ENCODE results near the gene CLEC3B. TPM values are rescaled to one million over a fixed set of nuclear protein-coding genes. Genes with fewer than 3 reads are reported as not detected.
"Not testable (repeated sequence)": the region's sequence is repeated elsewhere in the genome, so short reads cannot be mapped to it uniquely, and the experiment has no call there.

CLEC3B gene
- polyA plus RNA-seq, 2 of the 4 experiments (the other 2 are of a cell fraction), result not detected

GRCh38 chr3:45049807-45050206 lies 23.7 kb downstream of the CLEC3B start (continued):
- no peak for TF ChIP-seq ATOH8 (CRISPR knock-in tag; IDR thresholded peaks at IDR 0.05; ENCODE audit: low read depth)

GRCh38 chr3:45051685-45052084 lies 25.6 kb downstream of the CLEC3B start:
- TF ChIP-seq TP53 (CRISPR knock-in tag; IDR thresholded peaks at IDR 0.05), result no peak
- TF ChIP-seq NPAS2 (CRISPR knock-in tag; IDR thresholded peaks at IDR 0.05; ENCODE audit: borderline replicate concordance), result no peak
- TF ChIP-seq JUN (IDR thresholded peaks at IDR 0.05), result no peak
- TF ChIP-seq RNF2 (IDR thresholded peaks at IDR 0.05; ENCODE audit: borderline replicate concordance, low read depth), result no peak
- TF ChIP-seq ZC3H11A (IDR thresholded peaks at IDR 0.05), result no peak
- TF ChIP-seq HEYL (CRISPR knock-in tag; IDR thresholded peaks at IDR 0.05), result no peak
- no peak for TF ChIP-seq FOSL2 (IDR thresholded peaks at IDR 0.05)
- no peak for TF ChIP-seq FOSL2 (CRISPR knock-in tag; IDR thresholded peaks at IDR 0.05)
- TF ChIP-seq SREBF2 (IDR thresholded peaks at IDR 0.05), result no peak
- no peak for TF ChIP-seq RARB (CRISPR knock-in tag; IDR thresholded peaks at IDR 0.05)
- TF ChIP-seq MAFK (IDR thresholded peaks at IDR 0.05; ENCODE audit: partially characterized antibody), result no peak
- no peak for TF ChIP-seq FOXS1 (CRISPR knock-in tag; IDR thresholded peaks at IDR 0.05)
- TF ChIP-seq PBX3 (IDR thresholded peaks at IDR 0.05), result no peak
- TF ChIP-seq JUNB (IDR thresholded peaks at IDR 0.05), result no peak
- no peak for TF ChIP-seq HOXB5 (CRISPR knock-in tag; IDR thresholded peaks at IDR 0.05)
- no peak for TF ChIP-seq REST (IDR thresholded peaks at IDR 0.05)
- no peak for TF ChIP-seq TFCP2L1 (CRISPR knock-in tag; IDR thresholded peaks at IDR 0.05)
- WGBS (ENCODE audit: missing lambda C conversion rate), result 100% methylated on average over 2 of the region's 6 CpGs
- FAIRE-seq (no peak), DNase-seq (ENCODE audit: low read depth in 1 of 2, low spot score in 1 of 2) (no peak), ATAC-seq (no peak)
- Histone ChIP-seq H3K27ac (no peak overlapping the region), H3K4me2 (no peak overlapping the region), H3K4me3 (no peak overlapping the region), H3K4me1 (peaks cover 20% of the 10 kb centered on the region), H3K9me3 (no peaks in the 10 kb centered on the region)
- ChIA-PET CTCF (interaction anchor here (0.6 to 16.3 kb wide), 5 partner anchors 8 to 159 kb away, joined by 3 to 339 read pairs (median 3); no protein-coding TSS in a partner anchor), POLR2A (no interaction called here)

- CTCF ChIA-PET, result interaction anchor here (2.5 to 3.8 kb wide), 2 partner anchors 13 to 157 kb away, joined by 11 to 19 read pairs; no protein-coding TSS in a partner anchor
- POLR2A ChIA-PET; ATAC-seq; DNase-seq (ENCODE audit: low read depth in 1 of 2, low spot score in 1 of 2); FAIRE-seq; H3K4me2 ChIP-seq; H3K9me3 ChIP-seq; H3K27ac ChIP-seq; H3K4me3 ChIP-seq: not testable (repeated sequence)
- H3K4me1 ChIP-seq, result peaks cover 20% of the 10 kb centered on the region
- WGBS (ENCODE audit: missing lambda C conversion rate), result 56% methylated on average over 1 of the region's 1 CpG
These were observed 27.7 kb downstream of the CLEC3B start for GRCh38 chr3:45053805-45054195.
